AG10803 (cell line): ENCODE data around the gene LRP11.

Experiments used
- DNase-seq: peaks from one replicate; pipeline ENCODE4 v3.0.0; 2010; ENCODE audit warnings: low read depth
- H3K4me3 ChIP-seq: 2 replicates; pipeline ENCODE4 v1.5.1; 2011; ENCODE audit warnings: mild to moderate bottlenecking, low read length, control low read depth
- TF ChIP-seq, protein P1 (sequence below): conservative IDR thresholded peaks from 2 replicates; pipeline ENCODE4 v1.5.1; 2011; ENCODE audit warnings: mild to moderate bottlenecking, low read length, control low read depth, inconsistent platforms

LRP11 gene

DNA sequence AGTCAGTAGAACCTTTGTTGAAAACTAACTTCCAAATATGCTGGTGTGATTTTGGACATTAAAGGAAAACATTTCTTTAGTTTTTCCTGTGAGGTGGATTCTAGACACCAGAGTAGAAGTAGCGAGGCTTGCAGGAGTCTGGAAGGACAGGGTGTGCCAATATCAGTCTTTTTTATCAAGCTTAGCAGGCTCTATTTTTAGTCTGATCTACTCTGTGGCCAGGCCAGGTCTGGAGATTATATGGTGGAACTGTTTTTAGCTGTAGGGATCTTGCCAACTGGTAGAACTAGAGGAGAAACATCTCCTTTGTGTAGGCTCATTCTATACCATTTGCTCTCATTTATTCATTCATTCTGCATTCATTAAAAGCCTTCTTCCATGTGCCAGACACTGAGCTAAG is 42.7 kb downstream of the LRP11 start:
- TF ChIP-seq, protein P1, sequence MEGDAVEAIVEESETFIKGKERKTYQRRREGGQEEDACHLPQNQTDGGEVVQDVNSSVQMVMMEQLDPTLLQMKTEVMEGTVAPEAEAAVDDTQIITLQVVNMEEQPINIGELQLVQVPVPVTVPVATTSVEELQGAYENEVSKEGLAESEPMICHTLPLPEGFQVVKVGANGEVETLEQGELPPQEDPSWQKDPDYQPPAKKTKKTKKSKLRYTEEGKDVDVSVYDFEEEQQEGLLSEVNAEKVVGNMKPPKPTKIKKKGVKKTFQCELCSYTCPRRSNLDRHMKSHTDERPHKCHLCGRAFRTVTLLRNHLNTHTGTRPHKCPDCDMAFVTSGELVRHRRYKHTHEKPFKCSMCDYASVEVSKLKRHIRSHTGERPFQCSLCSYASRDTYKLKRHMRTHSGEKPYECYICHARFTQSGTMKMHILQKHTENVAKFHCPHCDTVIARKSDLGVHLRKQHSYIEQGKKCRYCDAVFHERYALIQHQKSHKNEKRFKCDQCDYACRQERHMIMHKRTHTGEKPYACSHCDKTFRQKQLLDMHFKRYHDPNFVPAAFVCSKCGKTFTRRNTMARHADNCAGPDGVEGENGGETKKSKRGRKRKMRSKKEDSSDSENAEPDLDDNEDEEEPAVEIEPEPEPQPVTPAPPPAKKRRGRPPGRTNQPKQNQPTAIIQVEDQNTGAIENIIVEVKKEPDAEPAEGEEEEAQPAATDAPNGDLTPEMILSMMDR: no peak
- H3K4me3 ChIP-seq: no peak overlapping the region
- no peak for DNase-seq

DNA sequence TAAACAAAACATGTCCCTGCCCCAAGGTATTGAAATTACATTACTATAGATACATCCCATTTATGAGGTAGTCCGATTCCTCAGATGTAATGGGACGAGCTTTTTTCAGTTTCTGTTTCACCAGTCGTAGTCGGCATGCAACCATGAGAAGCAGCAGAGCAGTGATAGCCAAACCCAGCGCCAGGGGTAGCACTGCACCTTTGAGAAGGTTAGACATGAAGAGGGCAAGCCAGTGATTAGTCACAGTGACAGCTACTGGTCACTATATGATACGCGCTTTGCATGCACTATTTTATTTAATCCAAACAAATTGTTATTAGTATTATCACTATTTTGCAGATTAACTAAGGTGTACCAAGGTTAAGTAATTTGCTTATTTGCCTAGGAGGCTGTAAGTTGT is 43.7 kb downstream of the LRP11 start:
- TF ChIP-seq, protein P1: no peak
- H3K4me3 ChIP-seq: no peak overlapping the region

DNA sequence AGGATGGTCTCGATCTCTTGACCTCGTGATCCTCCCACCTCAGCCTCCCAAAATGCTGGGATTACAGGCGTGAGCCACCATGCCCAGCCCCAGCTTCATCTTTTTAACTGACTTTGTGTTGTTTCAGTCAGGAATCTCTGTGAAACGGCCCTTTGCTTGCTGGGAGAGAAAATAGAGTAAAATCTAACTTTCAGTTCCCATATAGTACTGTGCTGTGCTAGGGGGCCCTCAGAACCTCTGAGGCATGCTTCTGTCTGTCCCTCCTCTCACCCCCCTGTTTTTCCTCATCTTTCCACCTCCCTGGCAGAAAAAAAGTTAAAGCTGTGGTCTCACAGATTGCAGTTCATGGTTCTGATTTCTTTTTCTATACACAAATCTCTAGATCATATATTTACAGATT is 48.4 kb downstream of the LRP11 start:
- TF ChIP-seq, protein P1: no peak
- H3K4me3 ChIP-seq: no peak overlapping the region
- no peak for DNase-seq

More for the DNA sequence above, 43.7 kb downstream of the LRP11 start:
- no peak for DNase-seq

DNA sequence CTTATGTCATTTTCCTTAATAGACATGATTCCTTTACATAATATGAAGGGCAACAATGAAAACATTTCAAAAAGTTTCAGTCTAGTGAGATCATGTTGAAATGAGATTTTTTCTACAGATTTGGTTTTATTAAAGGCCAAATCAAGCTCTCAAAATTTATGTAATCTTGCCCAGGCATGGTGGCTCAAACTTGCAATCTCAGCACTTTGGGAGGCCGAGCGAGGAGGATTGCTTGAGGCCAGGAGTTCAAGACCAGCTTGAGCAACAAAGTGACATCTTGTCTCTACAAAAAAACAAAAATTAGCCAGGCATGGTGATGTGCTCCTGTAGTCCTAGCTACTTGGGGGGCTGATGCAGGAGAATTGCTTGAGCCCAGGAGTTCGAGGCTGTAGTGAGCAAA is 50.8 kb downstream of the LRP11 start:
- TF ChIP-seq, protein P1: no peak
- H3K4me3 ChIP-seq: no peak overlapping the region
- no peak for DNase-seq

DNA sequence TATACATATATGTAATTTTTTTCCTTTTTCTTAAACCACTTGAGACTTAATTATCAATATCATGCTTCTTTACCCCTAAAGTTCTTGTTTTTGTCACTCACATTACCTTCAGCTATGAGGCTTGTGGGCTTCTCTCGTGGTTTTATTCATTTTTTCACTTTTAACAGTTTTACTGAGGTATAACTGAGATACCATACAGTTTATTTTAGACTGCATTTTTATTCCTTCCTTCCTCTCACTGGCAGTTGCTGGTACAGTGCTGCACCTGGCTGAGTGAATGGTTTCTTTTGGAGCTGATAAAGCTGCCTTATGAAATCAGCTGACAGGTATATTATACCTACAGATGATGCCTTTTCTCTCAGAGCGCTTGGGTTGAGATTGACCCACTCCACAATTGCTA is 54.4 kb downstream of the LRP11 start:
- TF ChIP-seq, protein P1: no peak
- no peak overlapping the region for H3K4me3 ChIP-seq
- no peak for DNase-seq

DNA sequence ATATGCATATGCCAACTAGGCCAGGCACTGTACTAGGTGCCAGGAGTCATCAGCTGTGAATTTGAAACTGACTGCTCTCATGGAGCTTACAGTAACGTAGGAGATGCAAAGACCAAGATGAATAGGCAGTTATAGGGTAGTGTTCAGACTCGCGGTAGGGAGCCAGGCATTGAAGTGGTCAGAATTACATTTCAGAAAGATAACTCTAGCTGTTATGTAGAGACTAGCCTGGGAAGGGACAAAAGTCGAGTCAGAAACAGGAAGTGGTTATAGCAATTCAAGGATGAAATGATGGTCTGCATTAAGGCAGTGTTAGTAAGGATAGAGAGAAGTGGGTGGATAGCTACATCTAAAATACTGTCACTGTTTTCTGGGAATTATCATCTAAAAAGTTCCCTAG is 58.0 kb downstream of the LRP11 start:
- TF ChIP-seq, protein P1: no peak
- no peak overlapping the region for H3K4me3 ChIP-seq
- peak; percentile 13 for DNase-seq

DNA sequence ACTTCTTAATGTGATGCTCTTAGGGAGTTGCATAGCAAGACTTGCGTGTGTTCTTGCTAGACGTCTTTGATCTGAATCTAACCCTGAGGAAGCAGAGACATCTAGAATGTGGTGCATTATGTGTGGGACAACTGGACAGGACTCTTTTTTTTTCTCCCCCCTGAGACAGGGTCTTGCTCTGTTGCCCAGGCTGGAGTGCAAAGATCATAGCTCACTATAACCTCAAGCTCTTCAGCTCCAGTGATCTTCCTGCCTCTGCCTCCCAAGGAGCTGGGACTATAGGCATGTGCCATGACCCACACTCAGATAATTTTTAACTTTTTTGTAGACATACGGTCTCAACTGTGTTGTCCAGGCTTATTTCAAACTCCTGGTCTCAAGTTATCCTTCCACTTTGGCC is 80.6 kb downstream of the LRP11 start:
- TF ChIP-seq, protein P1: no peak
- no peak overlapping the region for H3K4me3 ChIP-seq
- DNase-seq: no peak
